Measurements from ENCODE around the gene ZYG11A. TPM values are rescaled to one million over a fixed set of nuclear protein-coding genes. Genes with fewer than 3 reads are reported as not detected.

Gene ZYG11A
- total and polyA plus RNA-seq, 11 donors = 0.06 to 0.09 TPM; not detected in 9

- intact Hi-C loops (cut with DNase I) = loop anchor here in 5 of 10 donors (10.0 kb wide), 2 partner anchors 200 to 280 kb away; no protein-coding TSS in a partner anchor
- no peak for DNase-seq
- TF ChIP-seq CTCF (IDR thresholded peaks at IDR 0.05) = no peak
- TF ChIP-seq POLR2A (IDR thresholded peaks at IDR 0.05) = no peak
- Histone ChIP-seq H3K4me3 (no peak overlapping the region), H3K4me1 (peaks cover 0 to 29% (median 13%) of the 10 kb centered on the region in 12 donors), H3K36me3 (peaks cover 0 to 14% (median 0%) of the 10 kb centered on the region in 9 donors), H3K9me3 (no peaks in the 10 kb centered on the region), H3K27ac (peak overlapping the region in 8 of 12 donors; percentile 70 to 93 (median 81)), H3K27me3 (no peaks in the 10 kb centered on the region)
- WGBS, 4 donors = 84 to 93% (median 87%) methylated on average over 12 to 13 of the region's 13 CpGs
- ATAC-seq = peak in 1 of 4 donors; percentile 4
Observed at GRCh38 chr1:52904208-52904926, 61.8 kb downstream of the ZYG11A start.

GRCh38 chr1:52904927-52905698, 62.6 kb downstream of the ZYG11A start:
- peak overlapping the region; percentile 63 to 94 (median 80) for H3K27ac ChIP-seq
- no peaks in the 10 kb centered on the region for H3K9me3 ChIP-seq
- DNase-seq (peak in 4 of 5 donors; percentile 50 to 76 (median 65)), ATAC-seq (peak; percentile 95 to 96 (median 96))
- peaks cover 0 to 14% (median 3%) of the 10 kb centered on the region in 9 donors for H3K36me3 ChIP-seq
- 39 to 47% (median 44%) methylated on average over 13 to 20 of the region's 20 CpGs for WGBS, 4 donors
- H3K27me3 ChIP-seq = no peaks in the 10 kb centered on the region
- H3K4me3 ChIP-seq = no peak overlapping the region
- peaks cover 0 to 29% (median 13%) of the 10 kb centered on the region in 12 donors for H3K4me1 ChIP-seq
- TF ChIP-seq CTCF (IDR thresholded peaks at IDR 0.05) = peak in 8 of 12 donors; percentile 16 to 50 (median 28)
- TF ChIP-seq POLR2A (IDR thresholded peaks at IDR 0.05) = no peak
- intact Hi-C loops (cut with DNase I) = loop anchor here in 6 of 10 donors (5.0 to 10.0 kb wide), 3 partner anchors 200 to 280 kb away; no protein-coding TSS in a partner anchor

- TF ChIP-seq CTCF (IDR thresholded peaks at IDR 0.05) = no peak
- TF ChIP-seq POLR2A (IDR thresholded peaks at IDR 0.05) = no peak
- intact Hi-C loops (cut with DNase I) = loop anchor here in 6 of 10 donors (5.0 to 10.0 kb wide), 3 partner anchors 201 to 279 kb away; no protein-coding TSS in a partner anchor
- DNase-seq (peak in 1 of 5 donors; percentile 31), ATAC-seq (peak; percentile 63 to 73 (median 69))
- Histone ChIP-seq H3K9me3 (no peaks in the 10 kb centered on the region), H3K36me3 (peaks cover 0 to 21% (median 3%) of the 10 kb centered on the region in 9 donors), H3K4me3 (no peak overlapping the region), H3K4me1 (peaks cover 0 to 29% (median 13%) of the 10 kb centered on the region in 12 donors), H3K27ac (peak overlapping the region; percentile 63 to 94 (median 80)), H3K27me3 (no peaks in the 10 kb centered on the region)
- 68 to 85% (median 77%) methylated on average over 3 to 6 of the region's 6 CpGs for WGBS, 4 donors
Observed at GRCh38 chr1:52906135-52906603, 63.6 kb downstream of the ZYG11A start.

Data from heart left ventricle (tissue), 16 donors.